Measurements from ENCODE around the gene ABCC8. TPM values are rescaled to one million over a fixed set of nuclear protein-coding genes. Genes with fewer than 3 reads are reported as not detected.

The ABCC8 gene
- total and polyA plus RNA-seq, 2 donors (not counting 3 experiments of a cell fraction or from before 2014, with no cell fraction given): not detected

GRCh38 chr11:17514476-17514875, 37.8 kb upstream of the ABCC8 start:
- Histone ChIP-seq H3K9me3 (replicated peaks; ENCODE audit: control insufficient read depth, insufficient read depth, low read length) (no peaks in the 10 kb centered on the region), H3K27me3 (ENCODE audit: control insufficient read depth in 2 of 2, insufficient read depth in 2 of 2, low read length in 2 of 2) (no peaks in the 10 kb centered on the region), H4K20me1 (replicated peaks; ENCODE audit: control insufficient read depth, extremely low read depth, insufficient read depth, low read length) (no peaks in the 10 kb centered on the region), H3K36me3 (ENCODE audit: control insufficient read depth in 2 of 2, extremely low read depth in 1 of 2, insufficient read depth in 2 of 2, low read length in 2 of 2) (no peaks in the 10 kb centered on the region), H3K9ac (replicated peaks; ENCODE audit: extremely low read depth, insufficient read depth, low read length) (no peak overlapping the region), H3K9me1 (replicated peaks; ENCODE audit: control insufficient read depth, extremely low read depth, insufficient read depth, low read length) (no peaks in the 10 kb centered on the region), H3K79me2 (ENCODE audit: control insufficient read depth, insufficient read depth, low read length) (no peaks in the 10 kb centered on the region), H3K4me1 (ENCODE audit: control insufficient read depth, extremely low read depth, insufficient read depth, low read length) (no peaks in the 10 kb centered on the region), H2AFZ (ENCODE audit: low read depth, low read length) (no peak overlapping the region), H3K4me3 (replicated peaks in 1 of 3; ENCODE audit: insufficient read depth in 1 of 3, low read depth in 1 of 3, low read length in 3 of 3) (no peak overlapping the region), H3K4me2 (ENCODE audit: insufficient read depth, low read length) (no peak overlapping the region), H3K27ac (ENCODE audit: insufficient read depth, low read depth, low read length) (no peak overlapping the region)
- CTCF ChIA-PET: interaction anchor here (4.3 kb wide), 1 partner anchor 13 kb away, joined by 26 read pairs; no protein-coding TSS in a partner anchor
- intact Hi-C loops (cut with micrococcal nuclease): no loop called here
- FAIRE-seq (no peak), DNase-seq (ENCODE audit: low read depth, low spot score) (no peak)
- TF ChIP-seq FOS (IDR thresholded peaks at IDR 0.05; ENCODE audit: borderline replicate concordance, insufficient read depth, low read length) (no peak), EZH2 (IDR thresholded peaks at IDR 0.05; ENCODE audit: borderline replicate concordance, low read depth, low read length, severe bottlenecking) (no peak), CTCF (IDR thresholded peaks at IDR 0.05; ENCODE audit: extremely low read depth in 1 of 2, insufficient read depth in 1 of 2, low read depth in 1 of 2, low read length in 2 of 2) (no peak), JUN (IDR thresholded peaks at IDR 0.05; ENCODE audit: borderline replicate concordance, insufficient read depth, insufficient read length, low read depth) (no peak), POLR2A (IDR thresholded peaks at IDR 0.05; ENCODE audit: low read depth, low read length) (no peak), POLR2AphosphoS5 (IDR thresholded peaks at IDR 0.05; ENCODE audit: insufficient read depth, low read depth, low read length) (no peak), GATA2 (IDR thresholded peaks at IDR 0.05; ENCODE audit: insufficient read depth, insufficient read length, low read depth, low read length) (no peak)
- TF ChIP-seq, protein P1, sequence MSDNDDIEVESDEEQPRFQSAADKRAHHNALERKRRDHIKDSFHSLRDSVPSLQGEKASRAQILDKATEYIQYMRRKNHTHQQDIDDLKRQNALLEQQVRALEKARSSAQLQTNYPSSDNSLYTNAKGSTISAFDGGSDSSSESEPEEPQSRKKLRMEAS (IDR thresholded peaks at IDR 0.05; ENCODE audit: insufficient read depth, insufficient read length): no peak
- POLR2A ChIA-PET: no interaction called here
- no TSS peak for BruUV-seq (replicated peaks)
- dilution Hi-C loops (cut with MboI; ENCODE audit: extremely low pct_ligation_motif_present, low sequenced_read_pairs): no loop called here

Data from endothelial cell of umbilical vein (primary cell).